Measurements from ENCODE around the gene TANC1. TPM values are rescaled to one million over a fixed set of nuclear protein-coding genes. Genes with fewer than 3 reads are reported as not detected.

TANC1 gene
- total RNA-seq, 4 donors from 2014 or later = 20.6 to 64.8 (median 31.5) TPM

GRCh38 chr2:159183346-159183745 is 214.9 kb downstream of the TANC1 start:
- TF ChIP-seq, protein P1, sequence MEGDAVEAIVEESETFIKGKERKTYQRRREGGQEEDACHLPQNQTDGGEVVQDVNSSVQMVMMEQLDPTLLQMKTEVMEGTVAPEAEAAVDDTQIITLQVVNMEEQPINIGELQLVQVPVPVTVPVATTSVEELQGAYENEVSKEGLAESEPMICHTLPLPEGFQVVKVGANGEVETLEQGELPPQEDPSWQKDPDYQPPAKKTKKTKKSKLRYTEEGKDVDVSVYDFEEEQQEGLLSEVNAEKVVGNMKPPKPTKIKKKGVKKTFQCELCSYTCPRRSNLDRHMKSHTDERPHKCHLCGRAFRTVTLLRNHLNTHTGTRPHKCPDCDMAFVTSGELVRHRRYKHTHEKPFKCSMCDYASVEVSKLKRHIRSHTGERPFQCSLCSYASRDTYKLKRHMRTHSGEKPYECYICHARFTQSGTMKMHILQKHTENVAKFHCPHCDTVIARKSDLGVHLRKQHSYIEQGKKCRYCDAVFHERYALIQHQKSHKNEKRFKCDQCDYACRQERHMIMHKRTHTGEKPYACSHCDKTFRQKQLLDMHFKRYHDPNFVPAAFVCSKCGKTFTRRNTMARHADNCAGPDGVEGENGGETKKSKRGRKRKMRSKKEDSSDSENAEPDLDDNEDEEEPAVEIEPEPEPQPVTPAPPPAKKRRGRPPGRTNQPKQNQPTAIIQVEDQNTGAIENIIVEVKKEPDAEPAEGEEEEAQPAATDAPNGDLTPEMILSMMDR (IDR thresholded peaks at IDR 0.05; ENCODE audit: low read depth) = no peak

DNA sequence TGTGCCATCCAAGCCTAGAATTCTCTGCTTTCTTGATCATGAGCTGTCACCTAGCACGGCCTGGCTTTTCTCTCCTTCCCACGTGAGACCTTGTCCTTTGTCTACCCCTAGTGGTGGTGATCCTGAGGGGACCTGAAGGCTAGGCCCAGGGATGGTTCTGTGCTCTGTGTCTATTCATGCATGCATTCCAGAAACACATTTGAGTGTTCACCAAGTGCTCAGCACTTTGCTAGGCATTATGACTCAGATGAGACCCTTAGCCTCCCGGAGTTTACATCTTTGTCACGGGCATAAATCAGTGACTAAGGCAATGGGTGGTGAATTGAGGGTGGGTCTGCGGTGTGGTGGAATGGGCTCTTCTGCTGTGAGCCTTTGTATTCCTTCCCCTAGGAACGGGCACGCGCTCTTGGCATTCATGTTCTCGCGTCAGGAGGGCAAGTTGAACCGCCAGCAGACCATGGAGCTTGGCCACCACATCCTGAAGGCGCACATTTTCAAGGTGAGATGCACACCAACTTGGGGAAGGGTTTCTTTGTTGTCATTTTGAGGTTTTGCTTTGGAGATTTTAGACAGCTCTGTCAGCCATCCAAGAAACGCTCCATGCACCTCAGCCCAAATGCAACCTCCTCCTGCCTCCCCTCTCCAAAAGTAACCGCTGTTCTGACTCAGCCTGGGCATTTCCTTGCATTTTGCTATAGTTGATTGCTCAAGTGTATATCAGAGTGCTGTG is 217.1 kb downstream of the TANC1 start:
- TF ChIP-seq, protein P1 (IDR thresholded peaks at IDR 0.05; ENCODE audit: low read depth) = no peak

GRCh38 chr2:159186462-159186861 is 218.0 kb downstream of the TANC1 start:
- TF ChIP-seq, protein P1 (IDR thresholded peaks at IDR 0.05; ENCODE audit: low read depth) = no peak

DNA sequence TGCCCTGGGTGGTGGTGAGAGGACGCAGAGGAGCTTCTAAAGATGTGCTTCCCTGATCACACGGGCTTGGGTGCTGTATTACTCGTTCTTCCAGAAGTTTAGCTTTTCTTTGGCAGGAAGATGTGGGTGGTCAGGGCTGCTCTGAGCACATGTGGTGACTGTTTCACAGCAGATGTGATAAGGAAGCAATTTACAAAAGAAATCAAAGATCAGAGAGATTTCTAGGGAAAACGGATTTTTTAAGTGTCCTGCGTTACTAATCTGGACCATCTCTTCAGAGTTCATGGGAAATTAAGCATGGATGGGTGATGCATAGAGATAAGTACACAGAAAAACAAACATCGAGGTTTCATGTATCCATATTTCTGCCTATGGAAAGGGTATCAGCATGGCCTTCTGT is 218.7 kb downstream of the TANC1 start:
- TF ChIP-seq, protein P1 (IDR thresholded peaks at IDR 0.05; ENCODE audit: low read depth) = no peak

- TF ChIP-seq, protein P1 (IDR thresholded peaks at IDR 0.05; ENCODE audit: low read depth) = no peak
These were observed 220.0 kb downstream of the TANC1 start for GRCh38 chr2:159188449-159188848.

DNA sequence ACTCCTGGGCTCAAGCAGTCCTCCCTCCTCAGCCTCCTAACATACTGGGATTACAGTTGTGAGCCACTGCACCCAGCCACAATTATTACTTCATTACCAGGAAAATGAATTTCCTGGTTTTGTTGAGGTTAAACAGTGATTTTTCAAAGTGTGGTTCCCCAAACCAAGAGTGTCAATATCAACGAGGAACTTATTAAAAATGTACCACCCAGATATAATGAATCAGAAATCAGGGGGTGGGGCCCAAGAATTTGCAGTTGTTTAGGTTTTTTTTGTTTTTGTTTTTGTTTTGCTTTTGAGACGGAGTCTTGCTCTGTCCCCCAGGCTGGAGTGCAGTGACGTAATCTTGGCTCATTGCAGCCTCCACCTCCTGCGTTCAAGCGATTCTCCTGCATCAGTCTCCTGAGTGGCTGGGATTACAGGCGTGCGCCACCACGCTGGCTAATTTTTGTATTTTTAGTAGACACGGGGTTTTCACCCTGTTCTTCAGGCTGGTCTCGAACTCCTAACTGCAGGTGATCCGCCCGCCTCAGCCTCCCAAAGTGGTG is 224.0 kb downstream of the TANC1 start:
- TF ChIP-seq, protein P1 (IDR thresholded peaks at IDR 0.05; ENCODE audit: low read depth) = no peak

DNA sequence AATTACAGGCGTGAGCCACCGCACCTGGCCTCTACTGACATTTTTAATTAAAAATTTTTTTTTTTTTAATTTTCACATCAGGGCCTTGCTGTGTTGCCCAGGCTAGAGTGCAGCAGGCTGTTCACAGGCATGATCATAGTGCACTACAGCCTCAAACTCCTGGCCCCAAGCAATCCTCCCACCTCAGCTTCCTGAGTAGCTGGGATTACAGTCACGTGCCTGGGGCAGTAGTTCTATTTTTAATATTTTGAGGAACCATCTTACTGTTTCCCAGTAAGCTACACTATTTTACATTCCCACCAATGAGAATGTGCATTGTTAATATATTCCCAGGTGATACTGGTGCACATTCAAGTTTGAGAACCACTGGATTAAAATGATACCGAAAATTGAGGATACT is 225.4 kb downstream of the TANC1 start:
- TF ChIP-seq, protein P1 (IDR thresholded peaks at IDR 0.05; ENCODE audit: low read depth) = no peak

Measured in subcutaneous adipose tissue (tissue), 4 donors.